Sigmoid colon (tissue), 4 donors: ENCODE results near the gene ARSG.

Experiments
- CTCF ChIP-seq, 4 experiments: fragments of 450-650 bp in 3 of 4; fragments of 200-600 bp in 1 of 4; IDR thresholded peaks; one replicate each; pipeline ENCODE4 v1.5.1; 2016 to 2019; ENCODE audit warnings: antibody characterized with exemption in 4 of 4, mild to moderate bottlenecking in 3 of 4, moderate library complexity in 2 of 4
- POLR2AphosphoS5 ChIP-seq, 4 donors: sonication (generic); formaldehyde crosslinking; IDR thresholded peaks; one replicate each; pipeline ENCODE4 v1.6.1; 2017; ENCODE audit warnings: antibody characterized with exemption in 4 of 4

- no peak for TF ChIP-seq POLR2AphosphoS5 (IDR thresholded peaks at IDR 0.05)
- no peak for TF ChIP-seq CTCF (IDR thresholded peaks at IDR 0.05)
Observed at GRCh38 chr17:68255731-68256538, 35.4 kb upstream of the ARSG start.
